Renal pelvis (tissue), 12 donors: ENCODE measurements around the gene ROCK2. TPM values are rescaled to one million over a fixed set of nuclear protein-coding genes. Genes with fewer than 3 reads are reported as not detected.

Source experiments
- DNase-seq: peaks from one replicate; pipeline ENCODE4 v3.0.0-alpha.2; 2013
- long read RNA-seq, 16 experiments: transcript quantifications; one replicate each; lab custom pipeline, GENCODE V29; 2026
- polyA plus RNA-seq, 3 donors: library from polyadenylated mRNA; unstranded; fragments of 120-200 nt; gene quantifications; one replicate each; pipeline ENCODE4 v1.2.1, GENCODE V29; 2013; ENCODE audit not compliant: insufficient read length in 3 of 3

Gene ROCK2
- polyA plus RNA-seq = 10 to 100 TPM; 33.0 to 40.8 (median 35.1) TPM
- long read RNA-seq, donor 1 = 0 reads
- long read RNA-seq, donor 2 = 0 reads
- long read RNA-seq, donor 3 = 0 reads
- long read RNA-seq, donor 4 = 0 reads
- long read RNA-seq, donor 5 = 0 reads
- long read RNA-seq, donor 6 = 0 reads
- long read RNA-seq, donor 7 = 0 reads
- long read RNA-seq, donor 8, partial matches to known transcripts = 0 of 1 reads
- long read RNA-seq, donor 8, other reads (novel, unspliced or antisense) = 0 of 1 reads
- long read RNA-seq, donor 9 = 0 reads
- long read RNA-seq, donor 10 = 0 reads
- long read RNA-seq, donor 11 = 0 reads
- long read RNA-seq, donor 12, partial matches to known transcripts = 0 of 1 reads
- long read RNA-seq, donor 12, other reads (novel, unspliced or antisense) = 0 of 1 reads
- long read RNA-seq, donor 13, partial matches to known transcripts = 0 of 1 reads
- long read RNA-seq, donor 13, other reads (novel, unspliced or antisense) = 0 of 1 reads
- long read RNA-seq, donor 14 = 0 reads
- long read RNA-seq, donor 15 = 0 reads
- long read RNA-seq, donor 16 = 0 reads

- peak; percentile 91 for DNase-seq
Observed at GRCh38 chr2:11344342-11344955, at the start of gene ROCK2. ROCK2 (minus strand) TSS chr2:11344636; CDS start chr2:11344136, 500 bp downstream.

GRCh38 chr2:11393711-11394236 is 49.3 kb upstream of the ROCK2 start:
- no peak for DNase-seq

GRCh38 chr2:11391942-11392266 is 47.5 kb upstream of the ROCK2 start:
- no peak for DNase-seq

- DNase-seq = no peak
Observed at GRCh38 chr2:11390399-11390658, 45.9 kb upstream of the ROCK2 start.

- DNase-seq = peak; percentile 81
Observed at GRCh38 chr2:11389551-11390398, 45.3 kb upstream of the ROCK2 start.

GRCh38 chr2:11389052-11389420 is 44.6 kb upstream of the ROCK2 start:
- DNase-seq = no peak

- no peak for DNase-seq
Observed at GRCh38 chr2:11388262-11389051, 44.0 kb upstream of the ROCK2 start.

GRCh38 chr2:11387843-11388242 is 43.4 kb upstream of the ROCK2 start:
- no peak for DNase-seq

- no peak for DNase-seq
Observed at GRCh38 chr2:11387100-11387390, 42.6 kb upstream of the ROCK2 start.

GRCh38 chr2:11385847-11386246 is 41.4 kb upstream of the ROCK2 start:
- no peak for DNase-seq

GRCh38 chr2:11385216-11385615 is 40.8 kb upstream of the ROCK2 start:
- DNase-seq = no peak

- no peak for DNase-seq
Observed at GRCh38 chr2:11379558-11379957, 35.1 kb upstream of the ROCK2 start.

GRCh38 chr2:11377928-11378545 is 33.6 kb upstream of the ROCK2 start:
- DNase-seq = no peak

- no peak for DNase-seq
Observed at GRCh38 chr2:11376071-11376470, 31.6 kb upstream of the ROCK2 start.

GRCh38 chr2:11375689-11376027 is 31.2 kb upstream of the ROCK2 start:
- DNase-seq = no peak

GRCh38 chr2:11375025-11375688 is 30.7 kb upstream of the ROCK2 start:
- no peak for DNase-seq

- no peak for DNase-seq
Observed at GRCh38 chr2:11373096-11373495, 28.7 kb upstream of the ROCK2 start.

- no peak for DNase-seq
Observed at GRCh38 chr2:11371092-11371937, 26.9 kb upstream of the ROCK2 start.

- no peak for DNase-seq
Observed at GRCh38 chr2:11370377-11371091, 26.1 kb upstream of the ROCK2 start.
